ENCODE measurements around the gene MNX1. TPM values are rescaled to one million over a fixed set of nuclear protein-coding genes. Genes with fewer than 3 reads are reported as not detected.

MNX1 gene
- total RNA-seq, 2 donors from 2014 or later: 14.5 to 27.4 TPM

- H3K9ac ChIP-seq (ENCODE audit: low read depth in 2 of 2, low read length in 2 of 2): no peak overlapping the region
- no peaks in the 10 kb centered on the region for H3K27me3 ChIP-seq
- no peak for TF ChIP-seq CTCF (IDR thresholded peaks at IDR 0.05)
- H3K4me1 ChIP-seq: no peaks in the 10 kb centered on the region
- intact Hi-C loops (cut with DNase I): no loop called here
- H3K4me3 ChIP-seq: no peak overlapping the region
- no peak for DNase-seq
- no peaks in the 10 kb centered on the region for H3K36me3 ChIP-seq
- H3K27ac ChIP-seq: no peak overlapping the region
- H3K9me3 ChIP-seq: no peaks in the 10 kb centered on the region
Observed at GRCh38 chr7:157044943-157045660, 34.6 kb upstream of the MNX1 start.

GRCh38 chr7:157044147-157044687 lies 33.8 kb upstream of the MNX1 start:
- intact Hi-C loops (cut with DNase I): no loop called here
- Histone ChIP-seq H3K9me3 (no peaks in the 10 kb centered on the region), H3K9ac (ENCODE audit: low read depth in 2 of 2, low read length in 2 of 2) (no peak overlapping the region), H3K4me1 (no peaks in the 10 kb centered on the region), H3K4me3 (no peak overlapping the region), H3K27me3 (no peaks in the 10 kb centered on the region), H3K27ac (no peak overlapping the region), H3K36me3 (no peaks in the 10 kb centered on the region)
- TF ChIP-seq CTCF (IDR thresholded peaks at IDR 0.05): no peak
- no peak for DNase-seq

- no peaks in the 10 kb centered on the region for H3K36me3 ChIP-seq
- no peak for TF ChIP-seq CTCF (IDR thresholded peaks at IDR 0.05)
- H3K4me1 ChIP-seq: no peaks in the 10 kb centered on the region
- H3K9me3 ChIP-seq: no peaks in the 10 kb centered on the region
- DNase-seq: no peak
- H3K27me3 ChIP-seq: no peaks in the 10 kb centered on the region
- intact Hi-C loops (cut with DNase I): no loop called here
- no peak overlapping the region for H3K9ac ChIP-seq (ENCODE audit: low read depth in 2 of 2, low read length in 2 of 2)
- H3K4me3 ChIP-seq: no peak overlapping the region
- H3K27ac ChIP-seq: no peak overlapping the region
Observed at GRCh38 chr7:157043745-157044144, 33.3 kb upstream of the MNX1 start.

- intact Hi-C loops (cut with DNase I): no loop called here
- no peaks in the 10 kb centered on the region for H3K27me3 ChIP-seq
Observed at GRCh38 chr7:157041514-157042277, 31.2 kb upstream of the MNX1 start.

GRCh38 chr7:157041004-157041403 lies 30.5 kb upstream of the MNX1 start:
- Histone ChIP-seq H3K27me3 (no peaks in the 10 kb centered on the region), H3K4me1 (no peaks in the 10 kb centered on the region), H3K36me3 (no peaks in the 10 kb centered on the region), H3K4me3 (no peak overlapping the region), H3K27ac (no peak overlapping the region), H3K9ac (ENCODE audit: low read depth in 2 of 2, low read length in 2 of 2) (no peak overlapping the region), H3K9me3 (no peaks in the 10 kb centered on the region)
- TF ChIP-seq CTCF (IDR thresholded peaks at IDR 0.05): no peak
- intact Hi-C loops (cut with DNase I): no loop called here
- no peak for DNase-seq

More at GRCh38 chr7:157041514-157042277, 31.2 kb upstream of the MNX1 start:
- TF ChIP-seq CTCF (IDR thresholded peaks at IDR 0.05): no peak
- no peaks in the 10 kb centered on the region for H3K36me3 ChIP-seq
- no peak overlapping the region for H3K27ac ChIP-seq
- H3K4me1 ChIP-seq: no peaks in the 10 kb centered on the region
- no peak overlapping the region for H3K9ac ChIP-seq (ENCODE audit: low read depth in 2 of 2, low read length in 2 of 2)
- H3K4me3 ChIP-seq: no peak overlapping the region
- DNase-seq: no peak
- H3K9me3 ChIP-seq: no peaks in the 10 kb centered on the region
